HG03103 (cell line): Measurements from ENCODE around the gene EYA4.

Source experiments
- ATAC-seq: cut with Tn5 transposase; IDR thresholded peaks from one replicate; pipeline ENCODE4 v1.9.1; 2021; ENCODE audit warnings: low read depth; ENCODE audit not compliant: unreplicated experiment

EYA4 gene

GRCh38 chr6:133286765-133287164 is 45.6 kb downstream of the EYA4 start:
- ATAC-seq: no peak

GRCh38 chr6:133288662-133289061 is 47.5 kb downstream of the EYA4 start:
- ATAC-seq: no peak

GRCh38 chr6:133289733-133290306 is 48.7 kb downstream of the EYA4 start:
- no peak for ATAC-seq

GRCh38 chr6:133290930-133291329 is 49.8 kb downstream of the EYA4 start:
- ATAC-seq: no peak

GRCh38 chr6:133291671-133292070 is 50.5 kb downstream of the EYA4 start:
- ATAC-seq: no peak

- ATAC-seq: no peak
Observed at GRCh38 chr6:133297657-133298056, 56.5 kb downstream of the EYA4 start.

- no peak for ATAC-seq
Observed at GRCh38 chr6:133298335-133298734, 57.2 kb downstream of the EYA4 start.

- no peak for ATAC-seq
Observed at GRCh38 chr6:133298801-133299200, 57.6 kb downstream of the EYA4 start.

GRCh38 chr6:133300896-133301295 is 59.7 kb downstream of the EYA4 start:
- ATAC-seq: no peak

GRCh38 chr6:133301835-133302234 is 60.7 kb downstream of the EYA4 start:
- ATAC-seq: no peak

GRCh38 chr6:133306931-133307330 is 65.8 kb downstream of the EYA4 start:
- ATAC-seq: no peak

- ATAC-seq: no peak
Observed at GRCh38 chr6:133309579-133309978, 68.4 kb downstream of the EYA4 start.

GRCh38 chr6:133312006-133312405 is 70.8 kb downstream of the EYA4 start:
- no peak for ATAC-seq

GRCh38 chr6:133313068-133313467 is 71.9 kb downstream of the EYA4 start:
- no peak for ATAC-seq

- no peak for ATAC-seq
Observed at GRCh38 chr6:133314947-133315346, 73.8 kb downstream of the EYA4 start.

- no peak for ATAC-seq
Observed at GRCh38 chr6:133315811-133316210, 74.7 kb downstream of the EYA4 start.

- ATAC-seq: no peak
Observed at GRCh38 chr6:133317704-133318103, 76.5 kb downstream of the EYA4 start.

GRCh38 chr6:133326584-133326983 is 85.4 kb downstream of the EYA4 start:
- no peak for ATAC-seq

GRCh38 chr6:133333852-133334251 is 92.7 kb downstream of the EYA4 start:
- ATAC-seq: no peak

- no peak for ATAC-seq
Observed at GRCh38 chr6:133337308-133337707, 96.2 kb downstream of the EYA4 start.

GRCh38 chr6:133339543-133340384 is 98.6 kb downstream of the EYA4 start:
- ATAC-seq: no peak

- no peak for ATAC-seq
Observed at GRCh38 chr6:133340557-133340956, 99.4 kb downstream of the EYA4 start.
